Renal pelvis (tissue), 4 donors: Measurements from ENCODE around the gene IL21. TPM values are rescaled to one million over a fixed set of nuclear protein-coding genes. Genes with fewer than 3 reads are reported as not detected.
"Not testable (repeated sequence)": the region's sequence is repeated elsewhere in the genome, so short reads cannot be mapped to it uniquely, and the experiment has no call there.

Source experiments
- DNase-seq: peaks from one replicate; pipeline ENCODE4 v3.0.0-alpha.2; 2013
- polyA plus RNA-seq, 3 donors: library from polyadenylated mRNA; unstranded; fragments of 120-200 nt; gene quantifications; one replicate each; pipeline ENCODE4 v1.2.1, GENCODE V29; 2013; ENCODE audit not compliant: insufficient read length in 3 of 3

Gene IL21
- polyA plus RNA-seq, 3 donors: not detected

GRCh38 chr4:122577808-122578781 lies 42.8 kb downstream of the IL21 start:
- DNase-seq: peak; percentile 11

GRCh38 chr4:122577189-122577553 lies 43.7 kb downstream of the IL21 start:
- no peak for DNase-seq

GRCh38 chr4:122576261-122577188 lies 44.3 kb downstream of the IL21 start:
- DNase-seq: peak; percentile 39

- DNase-seq: not testable (repeated sequence)
Observed at GRCh38 chr4:122574347-122574746, 46.5 kb downstream of the IL21 start.

GRCh38 chr4:122562449-122562848 lies 58.4 kb downstream of the IL21 start:
- DNase-seq: no peak

Other genes starting within 250 kb of the IL21 start
- gene ADAD1, start 242.1 kb downstream of the IL21 start, polyA plus RNA-seq: not detected
- gene IL2, start 164.3 kb downstream of the IL21 start, polyA plus RNA-seq: not detected
- gene BBS12, start 111.6 kb upstream of the IL21 start, polyA plus RNA-seq: 10 to 100 TPM; 13.3 to 15.7 (median 14.8) TPM
- gene FGF2, start 205.8 kb upstream of the IL21 start, polyA plus RNA-seq: 1 to 10 TPM; 6.3 to 8.0 (median 7.9) TPM